SK-N-SH treated with all-trans-retinoic acid at 6 μM for 48 hours (cell line): ENCODE measurements around the gene GABBR2.

Source experiments
- ATAC-seq: fragments of 200-7000 bp; cut with Tn5 transposase; 3 replicates; pipeline ENCODE4 v1.9.1; 2020; ENCODE audit warnings: mild to moderate bottlenecking, moderate library complexity
- ARNTL ChIP-seq: fragments of 450-650 bp; formaldehyde crosslinking; IDR thresholded peaks from 2 replicates; pipeline ENCODE4 v1.5.0; 2020; ENCODE audit warnings: low read depth, mild to moderate bottlenecking, moderate library complexity, borderline replicate concordance
- BACH2 ChIP-seq: fragments of 250-450 bp; sonication (Bioruptor Pico); IDR thresholded peaks from 2 replicates; pipeline ENCODE4 v1.9.0; 2021; ENCODE audit warnings: mild to moderate bottlenecking, borderline replicate concordance
- CSDC2 ChIP-seq: fragments of 250-450 bp; sonication (Bioruptor Pico); IDR thresholded peaks from 2 replicates; pipeline ENCODE4 v1.5.0; 2020; ENCODE audit warnings: mild to moderate bottlenecking, moderate library complexity
- ESRRG ChIP-seq: fragments of 250-450 bp; sonication (Bioruptor Pico); IDR thresholded peaks from 2 replicates; pipeline ENCODE4 v1.6.1; 2021; ENCODE audit warnings: mild to moderate bottlenecking
- GLIS3 ChIP-seq: fragments of 250-450 bp; sonication (Bioruptor Pico); IDR thresholded peaks from 2 replicates; pipeline ENCODE4 v1.5.0; 2020; ENCODE audit warnings: mild to moderate bottlenecking, moderate library complexity
- ISL1 ChIP-seq: fragments of 250-450 bp; sonication (Bioruptor Pico); IDR thresholded peaks from 2 replicates; pipeline ENCODE4 v2.1.2; 2022; ENCODE audit warnings: mild to moderate bottlenecking, moderate library complexity
- OSR1 ChIP-seq: fragments of 250-450 bp; sonication (Bioruptor Pico); IDR thresholded peaks from 2 replicates; pipeline ENCODE4 v1.8.0; 2022; ENCODE audit warnings: moderate library complexity, mild to moderate bottlenecking, inconsistent platforms
- PPARA ChIP-seq: fragments of 250-450 bp; sonication (Bioruptor Pico); IDR thresholded peaks from 2 replicates; pipeline ENCODE4 v1.5.0; 2020; ENCODE audit warnings: mild to moderate bottlenecking, borderline replicate concordance
- SNAI2 ChIP-seq: fragments of 250-450 bp; sonication (Bioruptor Pico); IDR thresholded peaks from 2 replicates; pipeline ENCODE4 v1.5.0; 2020; ENCODE audit warnings: mild to moderate bottlenecking, moderate library complexity
- TOX ChIP-seq: fragments of 250-450 bp; sonication (Bioruptor Pico); IDR thresholded peaks from 2 replicates; pipeline ENCODE4 v1.8.0; 2021; ENCODE audit warnings: mild to moderate bottlenecking, moderate library complexity, borderline replicate concordance
- ZC3H10 ChIP-seq: fragments of 250-450 bp; sonication (Bioruptor Pico); IDR thresholded peaks from 2 replicates; pipeline ENCODE4 v1.5.1; 2021; ENCODE audit warnings: mild to moderate bottlenecking, moderate library complexity
- ZFP3 ChIP-seq: fragments of 250-450 bp; sonication (Bioruptor Pico); IDR thresholded peaks from 2 replicates; pipeline ENCODE4 v1.5.0; 2020; ENCODE audit warnings: mild to moderate bottlenecking, moderate library complexity
- ZFP30 ChIP-seq: fragments of 450-650 bp; formaldehyde crosslinking; IDR thresholded peaks from 2 replicates; pipeline ENCODE4 v1.5.0; 2022; ENCODE audit warnings: mild to moderate bottlenecking, moderate library complexity
- ZNF565 ChIP-seq: fragments of 450-650 bp; formaldehyde crosslinking; conservative IDR thresholded peaks from 2 replicates; pipeline ENCODE4 v1.5.0; 2020; ENCODE audit warnings: low read depth, mild to moderate bottlenecking, moderate library complexity
- ZNF70 ChIP-seq: fragments of 450-650 bp; formaldehyde crosslinking; IDR thresholded peaks from 2 replicates; pipeline ENCODE4 v1.5.0; 2020; ENCODE audit warnings: mild to moderate bottlenecking, moderate library complexity
- ZNF8 ChIP-seq: fragments of 450-650 bp; formaldehyde crosslinking; IDR thresholded peaks from 2 replicates; pipeline ENCODE4 v1.5.0; 2020; ENCODE audit warnings: mild to moderate bottlenecking, moderate library complexity
- TF ChIP-seq, protein P1 (sequence below): fragments of 250-450 bp; sonication (Bioruptor Pico); IDR thresholded peaks from 2 replicates; pipeline ENCODE4 v1.5.1; 2020; ENCODE audit warnings: low read depth, mild to moderate bottlenecking, moderate library complexity
- TF ChIP-seq, protein P2 (sequence below): fragments of 250-450 bp; sonication (Bioruptor Pico); IDR thresholded peaks from 2 replicates; pipeline ENCODE4 v1.8.0; 2020; ENCODE audit warnings: mild to moderate bottlenecking, moderate library complexity, borderline replicate concordance
- TF ChIP-seq, protein P3 (sequence below): fragments of 250-450 bp; sonication (Bioruptor Pico); IDR thresholded peaks from 2 replicates; pipeline ENCODE4 v1.8.0; 2021; ENCODE audit warnings: low read depth, mild to moderate bottlenecking, moderate library complexity, borderline replicate concordance
- TF ChIP-seq, protein P4 (sequence below): fragments of 250-450 bp; sonication (Bioruptor Pico); IDR thresholded peaks from 2 replicates; pipeline ENCODE4 v1.5.1; 2021; ENCODE audit warnings: mild to moderate bottlenecking, moderate library complexity
- TF ChIP-seq, protein P5 (sequence below): fragments of 250-450 bp; sonication (Bioruptor Pico); IDR thresholded peaks from 2 replicates; pipeline ENCODE4 v1.5.0; 2020; ENCODE audit warnings: mild to moderate bottlenecking, moderate library complexity

The GABBR2 gene

DNA sequence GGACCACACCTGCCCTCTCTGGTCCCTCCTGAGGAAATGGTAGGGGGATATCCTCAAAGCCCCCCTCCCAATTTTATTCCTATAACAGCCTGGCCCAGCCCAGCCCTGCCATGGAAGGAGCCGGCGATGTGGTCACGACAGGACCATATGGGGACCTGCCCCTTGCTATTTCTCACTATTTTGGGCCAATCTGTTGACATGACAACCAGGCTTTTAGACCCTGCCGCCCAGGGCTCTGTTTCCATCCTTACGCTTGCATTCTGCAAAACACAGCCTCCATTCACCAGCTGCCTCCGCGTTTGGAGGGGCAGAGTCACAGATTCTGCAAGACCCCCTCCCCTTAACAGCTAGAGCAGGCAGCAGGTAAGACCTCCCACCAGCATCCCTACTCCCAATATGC lies 112.2 kb downstream of the GABBR2 start:
- no peak for TF ChIP-seq OSR1 (CRISPR knock-in tag)
- TF ChIP-seq, protein P1, sequence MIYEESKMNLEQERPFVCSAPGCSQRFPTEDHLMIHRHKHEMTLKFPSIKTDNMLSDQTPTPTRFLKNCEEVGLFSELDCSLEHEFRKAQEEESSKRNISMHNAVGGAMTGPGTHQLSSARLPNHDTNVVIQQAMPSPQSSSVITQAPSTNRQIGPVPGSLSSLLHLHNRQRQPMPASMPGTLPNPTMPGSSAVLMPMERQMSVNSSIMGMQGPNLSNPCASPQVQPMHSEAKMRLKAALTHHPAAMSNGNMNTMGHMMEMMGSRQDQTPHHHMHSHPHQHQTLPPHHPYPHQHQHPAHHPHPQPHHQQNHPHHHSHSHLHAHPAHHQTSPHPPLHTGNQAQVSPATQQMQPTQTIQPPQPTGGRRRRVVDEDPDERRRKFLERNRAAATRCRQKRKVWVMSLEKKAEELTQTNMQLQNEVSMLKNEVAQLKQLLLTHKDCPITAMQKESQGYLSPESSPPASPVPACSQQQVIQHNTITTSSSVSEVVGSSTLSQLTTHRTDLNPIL (CRISPR knock-in tag): no peak
- TF ChIP-seq PPARA: no peak
- no peak for TF ChIP-seq TOX (CRISPR knock-in tag)
- TF ChIP-seq SNAI2 (CRISPR knock-in tag): no peak
- TF ChIP-seq CSDC2 (CRISPR knock-in tag): no peak
- no peak for TF ChIP-seq ARNTL
- TF ChIP-seq, protein P2, sequence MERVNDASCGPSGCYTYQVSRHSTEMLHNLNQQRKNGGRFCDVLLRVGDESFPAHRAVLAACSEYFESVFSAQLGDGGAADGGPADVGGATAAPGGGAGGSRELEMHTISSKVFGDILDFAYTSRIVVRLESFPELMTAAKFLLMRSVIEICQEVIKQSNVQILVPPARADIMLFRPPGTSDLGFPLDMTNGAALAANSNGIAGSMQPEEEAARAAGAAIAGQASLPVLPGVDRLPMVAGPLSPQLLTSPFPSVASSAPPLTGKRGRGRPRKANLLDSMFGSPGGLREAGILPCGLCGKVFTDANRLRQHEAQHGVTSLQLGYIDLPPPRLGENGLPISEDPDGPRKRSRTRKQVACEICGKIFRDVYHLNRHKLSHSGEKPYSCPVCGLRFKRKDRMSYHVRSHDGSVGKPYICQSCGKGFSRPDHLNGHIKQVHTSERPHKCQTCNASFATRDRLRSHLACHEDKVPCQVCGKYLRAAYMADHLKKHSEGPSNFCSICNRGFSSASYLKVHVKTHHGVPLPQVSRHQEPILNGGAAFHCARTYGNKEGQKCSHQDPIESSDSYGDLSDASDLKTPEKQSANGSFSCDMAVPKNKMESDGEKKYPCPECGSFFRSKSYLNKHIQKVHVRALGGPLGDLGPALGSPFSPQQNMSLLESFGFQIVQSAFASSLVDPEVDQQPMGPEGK (CRISPR knock-in tag): no peak
- TF ChIP-seq, protein P3, sequence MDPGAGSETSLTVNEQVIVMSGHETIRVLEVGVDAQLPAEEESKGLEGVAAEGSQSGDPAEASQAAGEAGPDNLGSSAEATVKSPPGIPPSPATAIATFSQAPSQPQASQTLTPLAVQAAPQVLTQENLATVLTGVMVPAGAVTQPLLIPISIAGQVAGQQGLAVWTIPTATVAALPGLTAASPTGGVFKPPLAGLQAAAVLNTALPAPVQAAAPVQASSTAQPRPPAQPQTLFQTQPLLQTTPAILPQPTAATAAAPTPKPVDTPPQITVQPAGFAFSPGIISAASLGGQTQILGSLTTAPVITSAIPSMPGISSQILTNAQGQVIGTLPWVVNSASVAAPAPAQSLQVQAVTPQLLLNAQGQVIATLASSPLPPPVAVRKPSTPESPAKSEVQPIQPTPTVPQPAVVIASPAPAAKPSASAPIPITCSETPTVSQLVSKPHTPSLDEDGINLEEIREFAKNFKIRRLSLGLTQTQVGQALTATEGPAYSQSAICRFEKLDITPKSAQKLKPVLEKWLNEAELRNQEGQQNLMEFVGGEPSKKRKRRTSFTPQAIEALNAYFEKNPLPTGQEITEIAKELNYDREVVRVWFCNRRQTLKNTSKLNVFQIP: no peak
- TF ChIP-seq ZNF565 (CRISPR knock-in tag): no peak
- no peak for TF ChIP-seq ZC3H10 (CRISPR knock-in tag)
- TF ChIP-seq ESRRG (CRISPR knock-in tag): no peak
- no peak for TF ChIP-seq ISL1 (CRISPR knock-in tag)
- TF ChIP-seq, protein P4, sequence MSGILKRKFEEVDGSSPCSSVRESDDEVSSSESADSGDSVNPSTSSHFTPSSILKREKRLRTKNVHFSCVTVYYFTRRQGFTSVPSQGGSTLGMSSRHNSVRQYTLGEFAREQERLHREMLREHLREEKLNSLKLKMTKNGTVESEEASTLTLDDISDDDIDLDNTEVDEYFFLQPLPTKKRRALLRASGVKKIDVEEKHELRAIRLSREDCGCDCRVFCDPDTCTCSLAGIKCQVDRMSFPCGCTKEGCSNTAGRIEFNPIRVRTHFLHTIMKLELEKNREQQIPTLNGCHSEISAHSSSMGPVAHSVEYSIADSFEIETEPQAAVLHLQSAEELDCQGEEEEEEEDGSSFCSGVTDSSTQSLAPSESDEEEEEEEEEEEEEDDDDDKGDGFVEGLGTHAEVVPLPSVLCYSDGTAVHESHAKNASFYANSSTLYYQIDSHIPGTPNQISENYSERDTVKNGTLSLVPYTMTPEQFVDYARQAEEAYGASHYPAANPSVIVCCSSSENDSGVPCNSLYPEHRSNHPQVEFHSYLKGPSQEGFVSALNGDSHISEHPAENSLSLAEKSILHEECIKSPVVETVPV (CRISPR knock-in tag): no peak
- TF ChIP-seq, all 23 proteins: peak for 0
- ATAC-seq: no peak

DNA sequence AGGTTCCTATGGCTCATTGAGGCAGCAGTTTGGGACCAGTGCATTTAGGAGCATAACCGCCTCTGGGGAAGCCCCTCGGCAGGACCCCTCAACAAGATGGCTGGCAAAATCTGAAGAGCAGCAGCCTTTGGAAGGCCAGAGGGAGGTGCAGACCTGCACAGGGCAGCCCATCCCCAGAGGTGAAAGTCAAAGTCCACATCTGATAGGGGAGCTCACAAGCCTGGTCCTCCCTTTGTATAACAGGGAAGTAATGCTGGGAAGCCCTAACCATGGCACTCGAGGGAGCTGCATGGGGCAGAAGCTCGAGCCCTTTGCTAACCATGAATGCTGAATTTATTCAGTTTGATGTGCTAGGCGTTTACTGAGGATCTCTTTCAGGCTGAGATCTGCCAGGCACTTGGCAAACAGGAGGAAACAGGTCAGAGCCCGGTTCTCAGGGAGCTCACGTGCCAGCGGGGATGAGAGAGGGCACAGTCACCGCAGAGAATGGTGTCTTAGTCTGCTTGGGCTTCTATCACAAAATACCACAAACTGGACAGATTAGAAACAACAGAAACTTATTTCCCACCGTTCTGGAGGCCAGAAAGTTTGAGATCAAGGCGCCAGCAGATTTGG lies 114.1 kb downstream of the GABBR2 start:
- TF ChIP-seq BACH2 (CRISPR knock-in tag) (no peak), ZNF70 (CRISPR knock-in tag) (no peak), ZFP30 (CRISPR knock-in tag) (no peak), OSR1 (CRISPR knock-in tag) (no peak), GLIS3 (no peak), ARNTL (no peak), ZFP3 (CRISPR knock-in tag) (no peak), ZNF565 (CRISPR knock-in tag) (no peak), ESRRG (CRISPR knock-in tag) (no peak), PPARA (no peak), ZNF8 (CRISPR knock-in tag) (no peak)
- TF ChIP-seq, protein P4 (CRISPR knock-in tag): no peak
- TF ChIP-seq, protein P2 (CRISPR knock-in tag): no peak
- TF ChIP-seq, protein P5, sequence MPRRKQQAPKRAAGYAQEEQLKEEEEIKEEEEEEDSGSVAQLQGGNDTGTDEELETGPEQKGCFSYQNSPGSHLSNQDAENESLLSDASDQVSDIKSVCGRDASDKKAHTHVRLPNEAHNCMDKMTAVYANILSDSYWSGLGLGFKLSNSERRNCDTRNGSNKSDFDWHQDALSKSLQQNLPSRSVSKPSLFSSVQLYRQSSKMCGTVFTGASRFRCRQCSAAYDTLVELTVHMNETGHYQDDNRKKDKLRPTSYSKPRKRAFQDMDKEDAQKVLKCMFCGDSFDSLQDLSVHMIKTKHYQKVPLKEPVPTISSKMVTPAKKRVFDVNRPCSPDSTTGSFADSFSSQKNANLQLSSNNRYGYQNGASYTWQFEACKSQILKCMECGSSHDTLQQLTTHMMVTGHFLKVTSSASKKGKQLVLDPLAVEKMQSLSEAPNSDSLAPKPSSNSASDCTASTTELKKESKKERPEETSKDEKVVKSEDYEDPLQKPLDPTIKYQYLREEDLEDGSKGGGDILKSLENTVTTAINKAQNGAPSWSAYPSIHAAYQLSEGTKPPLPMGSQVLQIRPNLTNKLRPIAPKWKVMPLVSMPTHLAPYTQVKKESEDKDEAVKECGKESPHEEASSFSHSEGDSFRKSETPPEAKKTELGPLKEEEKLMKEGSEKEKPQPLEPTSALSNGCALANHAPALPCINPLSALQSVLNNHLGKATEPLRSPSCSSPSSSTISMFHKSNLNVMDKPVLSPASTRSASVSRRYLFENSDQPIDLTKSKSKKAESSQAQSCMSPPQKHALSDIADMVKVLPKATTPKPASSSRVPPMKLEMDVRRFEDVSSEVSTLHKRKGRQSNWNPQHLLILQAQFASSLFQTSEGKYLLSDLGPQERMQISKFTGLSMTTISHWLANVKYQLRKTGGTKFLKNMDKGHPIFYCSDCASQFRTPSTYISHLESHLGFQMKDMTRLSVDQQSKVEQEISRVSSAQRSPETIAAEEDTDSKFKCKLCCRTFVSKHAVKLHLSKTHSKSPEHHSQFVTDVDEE (CRISPR knock-in tag): no peak
- TF ChIP-seq, protein P3: no peak
- TF ChIP-seq, protein P1 (CRISPR knock-in tag): no peak
- TF ChIP-seq, all 23 proteins: peak for 0
- ATAC-seq: no peak
